H1 (cell line): Measurements from ENCODE around the gene DNMT1. TPM values are rescaled to one million over a fixed set of nuclear protein-coding genes. Genes with fewer than 3 reads are reported as not detected.

Experiments
- CTCF ChIA-PET: fragments of 300-600 bp; sonication (Branson Sonifier 250); formaldehyde crosslinking; loops from one replicate; lab custom pipeline; 2021; ENCODE audit not compliant: partially characterized antibody; lab: Charles Lee
- POLR2A ChIA-PET: fragments of 300-600 bp; sonication (Branson Sonifier 250); formaldehyde crosslinking; loops from one replicate; lab custom pipeline; 2021; ENCODE audit warnings: inconsistent platforms; ENCODE audit not compliant: partially characterized antibody; lab: Charles Lee
- DNase-seq, 2 experiments: peaks; one replicate each; pipeline versions ENCODE4 v3.0.0 to v3.0.0-alpha.2; 2010 to 2022; ENCODE audit warnings: low spot score in 2 of 2, low read depth in 1 of 2, mixed read lengths in 1 of 2
- FAIRE-seq: peaks from 2 replicates; lab custom pipeline; 2011; peaks lifted over from hg19 to GRCh38; lab: Jason Lieb, UNC
- H2AFZ ChIP-seq: 2 replicates; pipeline ENCODE4 v1.8.1; 2012; ENCODE audit warnings: low read length, inconsistent platforms
- H2AK5ac ChIP-seq: 2 replicates; pipeline ENCODE4 v1.6.1; 2013; ENCODE audit warnings: low read depth, low read length
- H2BK120ac ChIP-seq: replicated peaks from 2 replicates; pipeline ENCODE3; 2013; ENCODE audit warnings: low read depth, low read length, inconsistent platforms
- H2BK12ac ChIP-seq: 2 replicates; pipeline ENCODE4 v1.6.1; 2013; ENCODE audit warnings: low read depth, low read length
- H2BK15ac ChIP-seq: 2 replicates; pipeline ENCODE4 v1.6.1; 2013; ENCODE audit warnings: low read length
- H2BK20ac ChIP-seq: 2 replicates; pipeline ENCODE4 v1.6.1; 2013; ENCODE audit warnings: low read length
- H2BK5ac ChIP-seq: 2 replicates; pipeline ENCODE4 v1.6.1; 2013; ENCODE audit warnings: low read depth, low read length
- H3K14ac ChIP-seq: 2 replicates; pipeline ENCODE4 v1.6.1; 2013; ENCODE audit warnings: inconsistent platforms; ENCODE audit not compliant: insufficient read length
- H3K18ac ChIP-seq: 2 replicates; pipeline ENCODE4 v1.6.1; 2013; ENCODE audit warnings: low read length; ENCODE audit errors: extremely low read depth
- H3K23ac ChIP-seq: 2 replicates; pipeline ENCODE4 v1.6.1; 2013; ENCODE audit warnings: inconsistent platforms; ENCODE audit not compliant: insufficient read length
- H3K23me2 ChIP-seq: 2 replicates; pipeline ENCODE4 v1.6.1; 2013; ENCODE audit warnings: low read depth, low read length
- H3K27ac ChIP-seq: 2 replicates; pipeline ENCODE4 v1.6.1; 2011; ENCODE audit warnings: low read depth, low read length, inconsistent platforms
- H3K27me3 ChIP-seq, 4 experiments: replicated peaks in 1 of 4; 1 replicate in 1 of 4; 2 replicates in 3 of 4; pipeline versions ENCODE4 v1.6.1 to v1.8.1; 2011 to 2013; ENCODE audit warnings: low read length in 3 of 4, mild to moderate bottlenecking in 3 of 4, inconsistent platforms in 2 of 4, mixed read lengths in 2 of 4, moderate library complexity in 1 of 4; ENCODE audit not compliant: control insufficient read depth in 3 of 4, insufficient read depth in 3 of 4; ENCODE audit errors: extremely low read depth in 1 of 4
- H3K36me3 ChIP-seq, 4 experiments: 2 replicates each; pipeline versions ENCODE4 v1.6.1 to v1.8.1; 2011 to 2013; ENCODE audit warnings: mild to moderate bottlenecking in 4 of 4, low read length in 3 of 4, moderate library complexity in 2 of 4, control low read depth in 1 of 4, inconsistent platforms in 1 of 4; ENCODE audit not compliant: insufficient read depth in 4 of 4, control insufficient read depth in 2 of 4
- H3K4ac ChIP-seq: replicated peaks from 2 replicates; pipeline ENCODE3; 2013; ENCODE audit warnings: low read length, low read depth, mixed read lengths, inconsistent platforms; ENCODE audit not compliant: insufficient read length
- H3K4me1 ChIP-seq, 4 experiments: replicated peaks in 1 of 4; 1 replicate in 1 of 4; 2 replicates in 3 of 4; pipeline versions ENCODE4 v1.6.1 to v1.8.1; 2011 to 2013; ENCODE audit warnings: low read length in 3 of 4, inconsistent platforms in 2 of 4, mixed read lengths in 1 of 4; ENCODE audit not compliant: insufficient read depth in 4 of 4, control insufficient read depth in 3 of 4
- H3K4me2 ChIP-seq, 2 experiments: 2 replicates each; pipeline versions ENCODE4 v1.6.1 to v1.8.1; 2011 to 2013; ENCODE audit warnings: low read depth in 2 of 2, low read length in 2 of 2, control low read depth in 1 of 2, inconsistent platforms in 1 of 2, mild to moderate bottlenecking in 1 of 2; ENCODE audit not compliant: insufficient read depth in 1 of 2
- H3K4me3 ChIP-seq, 4 experiments: fragments of 200-600, 300-600 bp in 1 of 4; sonication (generic), shearing (Covaris generic), sonication (Bioruptor Twin) in 1 of 4; 2 replicates each; pipeline versions ENCODE4 v1.5.1 to v1.8.1; 2011 to 2016; ENCODE audit warnings: low read length in 4 of 4, low read depth in 3 of 4, control low read depth in 2 of 4, inconsistent platforms in 2 of 4, mild to moderate bottlenecking in 2 of 4, mixed read lengths in 1 of 4, moderate library complexity in 1 of 4; ENCODE audit not compliant: insufficient read depth in 2 of 4; ENCODE audit errors: extremely low read depth in 1 of 4
- H3K56ac ChIP-seq: replicated peaks from 2 replicates; pipeline ENCODE3; 2013; ENCODE audit warnings: low read depth, mild to moderate bottlenecking, mixed read lengths, low read length, inconsistent platforms; ENCODE audit not compliant: insufficient read length
- H3K79me1 ChIP-seq: 2 replicates; pipeline ENCODE4 v1.6.1; 2013; ENCODE audit warnings: low read depth, low read length, control low read depth
- H3K79me2 ChIP-seq, 2 experiments: 2 replicates each; pipeline versions ENCODE4 v1.6.1 to v1.8.1; 2012 to 2013; ENCODE audit warnings: low read length in 2 of 2, mild to moderate bottlenecking in 2 of 2, inconsistent platforms in 1 of 2; ENCODE audit not compliant: insufficient read depth in 2 of 2, control insufficient read depth in 1 of 2
- H3K9ac ChIP-seq, 4 experiments: replicated peaks in 1 of 4; 1 replicate in 1 of 4; 2 replicates in 3 of 4; pipeline versions ENCODE4 v1.6.1 to v1.8.1; 2011 to 2013; ENCODE audit warnings: low read depth in 3 of 4, low read length in 3 of 4, control low read depth in 2 of 4, mild to moderate bottlenecking in 2 of 4, moderate library complexity in 2 of 4, inconsistent platforms in 1 of 4; ENCODE audit errors: extremely low read depth in 1 of 4
- H3K9me3 ChIP-seq, 2 experiments: 2 replicates each; pipeline versions ENCODE4 v1.6.1 to v1.8.1; 2012 to 2013; ENCODE audit warnings: mild to moderate bottlenecking in 2 of 2, moderate library complexity in 2 of 2, control low read depth in 1 of 2, inconsistent platforms in 1 of 2, low read depth in 1 of 2, low read length in 1 of 2, mixed read lengths in 1 of 2; ENCODE audit not compliant: insufficient read depth in 2 of 2
- H4K20me1 ChIP-seq, 2 experiments: replicated peaks in 1 of 2; 2 replicates each; pipeline versions ENCODE3 to v1.8.1; 2011 to 2013; ENCODE audit warnings: inconsistent platforms in 2 of 2, low read length in 2 of 2, mild to moderate bottlenecking in 1 of 2; ENCODE audit not compliant: insufficient read depth in 2 of 2, control insufficient read depth in 1 of 2
- H4K5ac ChIP-seq: 2 replicates; pipeline ENCODE4 v1.6.1; 2013; ENCODE audit warnings: low read length, low read depth, mixed read lengths, inconsistent platforms; ENCODE audit not compliant: insufficient read length
- H4K8ac ChIP-seq: 2 replicates; pipeline ENCODE4 v1.8.0; 2013; ENCODE audit warnings: mild to moderate bottlenecking, moderate library complexity, low read length, inconsistent platforms; ENCODE audit not compliant: insufficient read depth; ENCODE audit errors: extremely low read depth
- H4K91ac ChIP-seq: replicated peaks from 2 replicates; pipeline ENCODE3; 2013; ENCODE audit warnings: low read length, mixed read lengths, inconsistent platforms; ENCODE audit not compliant: insufficient read length
- ATF3 ChIP-seq: IDR thresholded peaks from 2 replicates; pipeline ENCODE4 v1.6.1; 2011; ENCODE audit warnings: low read depth, mild to moderate bottlenecking, low read length; ENCODE audit not compliant: insufficient read depth
- CBX5 ChIP-seq: fragments of 300-800, 300-1000 bp; sonication (generic); IDR thresholded peaks from 2 replicates; pipeline ENCODE4 v1.7.1; 2016; ENCODE audit warnings: antibody characterized with exemption, low read length, low read depth
- RAD21 ChIP-seq, 2 experiments: IDR thresholded peaks in 1 of 2; conservative IDR thresholded peaks in 1 of 2; 2 replicates each; pipeline ENCODE4 v1.6.1; 2011; ENCODE audit warnings: low read depth in 2 of 2, low read length in 2 of 2, improper control_type of control experiment in 1 of 2, inconsistent platforms in 1 of 2, mild to moderate bottlenecking in 1 of 2, moderate library complexity in 1 of 2
- SIN3A ChIP-seq, 2 experiments: IDR thresholded peaks in 1 of 2; conservative IDR thresholded peaks in 1 of 2; 2 replicates each; pipeline ENCODE4 v1.6.1; 2011 to 2012; ENCODE audit warnings: low read length in 2 of 2, improper control_type of control experiment in 1 of 2, low read depth in 1 of 2, mild to moderate bottlenecking in 1 of 2
- SIX5 ChIP-seq: IDR thresholded peaks from 2 replicates; pipeline ENCODE4 v1.6.1; 2011; ENCODE audit warnings: mild to moderate bottlenecking, low read depth, low read length
- SP2 ChIP-seq: IDR thresholded peaks from 2 replicates; pipeline ENCODE4 v1.6.1; 2012; ENCODE audit warnings: mild to moderate bottlenecking, low read length, inconsistent platforms
- SP4 ChIP-seq: IDR thresholded peaks from 2 replicates; pipeline ENCODE4 v1.6.1; 2012; ENCODE audit warnings: low read length, inconsistent platforms
- SRF ChIP-seq: IDR thresholded peaks from 2 replicates; pipeline ENCODE4 v1.6.1; 2011; ENCODE audit warnings: mild to moderate bottlenecking, low read depth, low read length, moderate library complexity
- WGBS, 2 experiments: shearing (Covaris generic) in 1 of 2; methylation state at CpG; one replicate each; pipeline versions ENCODE4 v1.1.6 to v1.1.7; 2013 to 2015; ENCODE audit warnings: low lambda C conversion rate in 2 of 2, mixed read lengths in 2 of 2, inconsistent platforms in 1 of 2, low coverage in 1 of 2, missing lambda C conversion rate in 1 of 2; ENCODE audit not compliant: insufficient replicate concordance in 2 of 2, insufficient coverage in 1 of 2, insufficient read length in 1 of 2; ENCODE audit errors: extremely low coverage in 1 of 2, missing lambda C conversion rate in 1 of 2; 5-methylcytosine and 5-hydroxymethylcytosine counted together
- polyA plus RNA-seq, 7 experiments: library from polyadenylated mRNA; depleted of rRNA in 3 of 7; stranded (reverse) in 5 of 7; unstranded in 2 of 7; fragments of >200 nt in 5 of 7; fragments of 200-250 nt in 2 of 7; gene quantifications; 1 replicate in 5 of 7; 2 replicates in 1 of 7; 4 replicates in 1 of 7; pipeline versions ENCODE4 v1.2.1 to v1.2.3, GENCODE V29; 2011 to 2013; ENCODE audit warnings: missing spikeins in 2 of 7, mixed read lengths in 2 of 7
- total RNA-seq: library from RNA; stranded (reverse); fragmentation: NEBNext Ultra II Directional; extraction: Animal tissue kit (Norgen Biotek cat#: 25700); gene quantifications from 2 replicates; pipeline ENCODE4 v1.2.1, GENCODE V29; 2021

The DNMT1 gene
- total and polyA plus RNA-seq, 2 of the 8 experiments (the other 6 are each of a cell fraction or from before 2014, with no cell fraction given): 101 to 210 TPM

- TF ChIP-seq RAD21 (IDR thresholded peaks at IDR 0.05 in 1 of 2, conservative IDR thresholded peaks at IDR 0.05 in 1 of 2; ENCODE audit: low read depth in 2 of 2, low read length in 2 of 2) (no peak), SRF (no peak), SP4 (no peak), SP2 (no peak), CBX5 (no peak), SIX5 (no peak), ATF3 (no peak), SIN3A (conservative IDR thresholded peaks at IDR 0.05 in 1 of 2, IDR thresholded peaks at IDR 0.05 in 1 of 2; ENCODE audit: low read depth in 1 of 2, low read length in 2 of 2) (no peak)
- TF ChIP-seq, all 59 proteins: peak for 0
- no peak overlapping the region for H2BK15ac ChIP-seq
- 93% methylated on average over 2 of the region's 3 CpGs; no CpG with 5 or more reads in 1 of the 2 experiments for WGBS, 2 experiments
- no peak for FAIRE-seq
- no peak overlapping the region for H2BK120ac ChIP-seq
- POLR2A ChIA-PET: no interaction called here
- H2AK5ac ChIP-seq: no peak overlapping the region
- H3K4ac ChIP-seq: no peak overlapping the region
- H3K27me3 ChIP-seq: no peaks in the 10 kb centered on the region
- H3K27ac ChIP-seq: no peak overlapping the region
- no peak overlapping the region for H2BK20ac ChIP-seq
- H2AFZ ChIP-seq: no peak overlapping the region
- no peak for DNase-seq
- no peaks in the 10 kb centered on the region for H3K79me2 ChIP-seq
- H3K14ac ChIP-seq: no peak overlapping the region
- no peaks in the 10 kb centered on the region for H3K9me3 ChIP-seq
- H4K8ac ChIP-seq: no peak overlapping the region
- no peaks in the 10 kb centered on the region for H3K23me2 ChIP-seq
- no peak overlapping the region for H3K4me2 ChIP-seq
- no peak overlapping the region for H4K91ac ChIP-seq
- no peak overlapping the region for H2BK12ac ChIP-seq
- no peak overlapping the region for H3K4me3 ChIP-seq
- peaks cover 56 to 87% (median 77%) of the 10 kb centered on the region in 4 experiments for H3K36me3 ChIP-seq
- no peaks in the 10 kb centered on the region; the same call in 1 of the 2 replicates for H3K79me1 ChIP-seq
- CTCF ChIA-PET: interaction anchor here (0.6 kb wide), 1 partner anchor 95 kb away, joined by 3 read pairs; no protein-coding TSS in a partner anchor
- H4K5ac ChIP-seq: no peak overlapping the region
- H3K9ac ChIP-seq: no peak overlapping the region
- no peak overlapping the region for H3K56ac ChIP-seq
- H3K23ac ChIP-seq: no peak overlapping the region
- peaks cover 7 to 8% of the 10 kb centered on the region in 2 experiments for H4K20me1 ChIP-seq
- H2BK5ac ChIP-seq: no peak overlapping the region
- no peak overlapping the region for H3K18ac ChIP-seq
- H3K4me1 ChIP-seq: no peaks in the 10 kb centered on the region
These were observed 42.7 kb downstream of the DNMT1 start for GRCh38 chr19:10152100-10152499.
